GM19025 (cell line): Measurements from ENCODE around the gene SCAF4.
"Not testable (repeated sequence)": the region's sequence is repeated elsewhere in the genome, so short reads cannot be mapped to it uniquely, and the experiment has no call there.

Experiments
- ATAC-seq: cut with Tn5 transposase; IDR thresholded peaks from one replicate; pipeline ENCODE4 v1.9.1; 2021; ENCODE audit warnings: mild to moderate bottlenecking, low read depth, moderate library complexity; ENCODE audit not compliant: unreplicated experiment

SCAF4 gene

DNA sequence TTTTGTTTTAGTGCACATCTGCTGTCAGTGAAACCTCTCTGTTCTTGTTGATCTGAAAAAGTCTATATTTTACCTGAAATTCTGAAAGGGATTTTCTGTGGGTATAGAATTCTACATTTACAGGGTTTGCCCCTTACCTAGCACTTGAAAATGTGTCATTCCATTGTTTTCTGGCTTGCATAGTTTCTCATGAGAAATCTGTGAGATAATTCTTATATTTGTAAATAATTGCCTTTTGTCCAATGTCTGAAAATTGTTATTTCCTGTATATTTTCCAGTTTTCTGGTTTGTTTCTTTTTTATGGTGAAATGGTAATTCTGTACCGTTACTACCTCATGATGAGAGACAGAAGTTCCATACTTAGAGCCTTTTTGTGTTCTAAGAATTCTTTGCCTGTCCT, 11.8 kb upstream of the SCAF4 start:
- ATAC-seq = no peak

- ATAC-seq = no peak
Observed at GRCh38 chr21:31741116-31741515, 9.2 kb upstream of the SCAF4 start.

- ATAC-seq = not testable (repeated sequence)
Observed at GRCh38 chr21:31737586-31738397, 5.9 kb upstream of the SCAF4 start.

DNA sequence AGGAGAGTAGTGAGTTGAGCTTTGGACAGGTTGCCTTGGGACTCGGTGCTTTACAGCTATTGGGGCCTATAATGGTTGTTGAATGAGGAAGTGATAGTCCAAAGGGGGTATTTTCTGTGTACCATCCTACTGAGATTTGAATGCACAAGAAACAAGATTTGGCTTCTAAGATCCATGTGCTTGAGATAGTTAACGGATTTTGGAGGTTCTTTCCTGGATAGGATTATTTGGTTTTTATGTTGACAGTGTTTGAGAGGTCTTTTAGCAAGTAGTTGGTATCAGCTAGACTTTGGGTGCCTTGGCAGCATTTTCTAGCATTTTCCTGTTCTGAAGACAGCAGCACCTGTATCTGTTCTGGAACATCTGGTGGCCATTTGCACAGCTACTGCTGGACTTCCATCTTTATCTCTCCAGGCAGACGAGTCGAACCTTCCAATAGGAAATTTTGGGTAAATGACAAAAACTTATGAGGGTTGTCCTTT, 3.6 kb upstream of the SCAF4 start:
- no peak for ATAC-seq

DNA sequence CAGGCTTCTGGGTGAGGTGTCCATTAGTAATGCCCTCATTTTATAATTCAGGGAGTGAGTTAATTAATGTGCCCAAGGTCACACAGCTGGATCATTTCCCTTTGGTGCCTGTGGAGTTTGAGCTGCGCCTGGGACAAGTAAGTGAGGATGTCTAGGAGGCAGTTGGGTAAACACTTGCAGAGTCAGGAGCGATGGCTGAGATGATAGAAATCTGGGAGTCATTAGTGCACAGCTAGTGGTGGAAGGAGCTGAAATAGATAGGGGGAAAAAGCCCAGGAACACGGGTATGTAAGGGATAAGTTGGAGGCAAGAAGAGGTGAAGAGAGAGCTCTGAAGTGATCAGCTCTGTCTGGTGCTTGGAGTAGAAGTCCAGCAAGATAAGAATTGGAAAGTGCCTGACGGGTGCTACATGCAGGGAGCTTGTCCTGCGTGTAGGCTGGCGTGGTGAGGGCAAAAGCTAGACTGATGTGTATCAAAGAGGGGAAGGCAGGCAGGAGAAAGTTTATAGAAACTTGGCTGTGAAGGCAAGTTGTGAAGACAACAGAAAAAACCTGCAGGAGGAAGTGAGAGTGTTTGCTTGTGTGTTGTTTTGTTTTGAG, 1.7 kb upstream of the SCAF4 start:
- ATAC-seq = no peak

DNA sequence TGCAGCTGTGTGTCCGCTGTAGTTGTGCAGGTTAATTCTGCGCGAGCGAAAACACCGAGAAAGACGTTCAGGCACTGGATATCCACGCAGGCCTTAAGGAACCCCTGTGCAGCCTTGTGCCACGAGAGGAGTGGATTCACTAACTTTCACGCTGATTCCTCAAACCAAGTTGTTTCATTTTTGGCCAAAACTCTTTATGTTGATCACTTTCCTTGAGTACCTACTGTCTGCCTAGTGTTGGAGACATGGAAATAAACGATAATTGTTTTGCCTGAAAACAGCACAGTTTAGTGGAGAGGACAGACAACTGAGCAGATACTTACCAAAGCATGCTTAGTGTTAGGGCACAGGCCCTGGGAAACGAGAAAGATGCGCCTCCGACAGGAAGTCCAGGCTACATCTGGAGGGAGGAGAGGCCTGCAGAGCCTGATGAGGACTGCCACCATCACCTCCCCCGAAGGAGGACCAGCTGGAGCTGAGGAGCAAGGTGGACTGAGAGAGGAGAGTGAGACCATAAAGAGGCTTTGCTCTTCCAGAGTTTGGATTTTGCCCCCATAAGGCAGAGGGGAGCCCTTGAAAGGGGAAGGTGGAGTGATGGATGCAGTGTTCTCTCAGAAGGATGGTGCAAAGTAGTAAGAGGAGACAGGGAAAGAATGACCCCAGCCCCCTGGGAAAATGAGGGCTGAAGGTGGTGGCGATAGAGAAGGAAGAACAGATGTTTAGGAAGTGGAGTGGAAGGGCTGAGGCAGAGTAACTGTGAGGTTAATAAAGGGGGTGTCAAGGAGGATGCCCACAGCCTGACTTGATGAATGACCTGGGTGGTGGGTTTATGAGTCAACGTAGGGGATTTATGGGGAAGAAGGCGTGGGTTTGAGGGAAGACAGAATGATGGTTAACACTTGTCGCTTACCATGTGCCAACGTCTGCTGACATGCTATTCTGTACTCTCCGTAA, 956 bp upstream of the SCAF4 start:
- no peak for ATAC-seq

GRCh38 chr21:31731056-31731856, 662 bp downstream of the SCAF4 start:
- peak; percentile 7 for ATAC-seq

DNA sequence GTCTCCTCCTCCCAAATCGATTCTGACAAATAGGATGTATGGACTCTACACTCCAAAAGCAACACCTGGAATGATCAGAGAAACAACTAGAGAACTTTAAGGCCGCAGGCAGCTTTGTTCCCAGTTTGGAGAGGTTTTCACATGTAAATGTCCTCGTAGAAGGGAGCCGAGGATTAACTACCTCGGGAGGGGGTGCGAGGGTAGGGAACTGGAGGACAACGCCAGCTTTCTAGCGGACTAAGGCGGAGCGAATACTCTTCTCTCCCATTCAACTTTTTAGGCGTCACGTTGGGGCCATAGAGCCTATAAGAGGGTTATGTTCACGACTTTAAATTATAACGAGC, 1.2 kb downstream of the SCAF4 start:
- no peak for ATAC-seq

- ATAC-seq = no peak
Observed at GRCh38 chr21:31729622-31730343, 2.1 kb downstream of the SCAF4 start.

DNA sequence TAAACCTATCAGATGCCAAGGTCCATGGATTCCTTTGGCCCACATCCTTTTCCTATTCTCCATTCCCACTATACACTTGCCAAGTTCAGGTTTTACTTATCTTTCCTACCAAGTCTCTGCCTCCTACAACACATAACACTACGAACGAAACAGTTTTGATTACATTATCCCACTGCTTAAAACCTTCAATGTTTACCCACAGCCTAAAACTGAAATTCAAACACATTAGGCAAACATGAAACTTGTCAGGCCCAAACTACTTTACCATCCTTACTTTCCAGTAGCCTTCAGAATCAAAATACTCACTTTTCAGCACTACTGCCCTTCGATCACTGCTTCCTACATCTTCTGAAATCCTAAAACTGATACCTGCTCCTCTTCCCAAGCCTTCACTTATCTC, 3.0 kb downstream of the SCAF4 start:
- no peak for ATAC-seq

DNA sequence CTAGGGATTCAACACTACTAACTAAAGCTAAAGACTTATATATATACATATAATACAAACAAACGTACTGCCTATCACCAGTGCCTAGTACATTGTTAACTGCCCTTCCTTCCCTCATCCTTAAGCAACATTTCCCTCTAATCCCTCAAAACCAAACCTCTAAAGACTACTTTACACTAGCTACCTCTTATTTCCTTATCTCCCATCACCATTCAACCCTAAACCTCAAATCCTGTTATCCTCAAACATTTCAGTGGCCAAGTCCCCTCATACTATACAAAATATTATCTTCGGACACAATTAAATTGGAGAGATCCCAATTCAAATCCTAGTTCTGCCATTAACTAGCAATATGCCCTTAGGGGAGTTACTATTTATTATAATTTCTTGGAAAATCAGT, 3.7 kb downstream of the SCAF4 start:
- no peak for ATAC-seq

GRCh38 chr21:31727181-31727580, 4.7 kb downstream of the SCAF4 start:
- no peak for ATAC-seq

GRCh38 chr21:31726407-31726806, 5.5 kb downstream of the SCAF4 start:
- no peak for ATAC-seq

GRCh38 chr21:31725202-31725839, 6.6 kb downstream of the SCAF4 start:
- ATAC-seq = no peak

DNA sequence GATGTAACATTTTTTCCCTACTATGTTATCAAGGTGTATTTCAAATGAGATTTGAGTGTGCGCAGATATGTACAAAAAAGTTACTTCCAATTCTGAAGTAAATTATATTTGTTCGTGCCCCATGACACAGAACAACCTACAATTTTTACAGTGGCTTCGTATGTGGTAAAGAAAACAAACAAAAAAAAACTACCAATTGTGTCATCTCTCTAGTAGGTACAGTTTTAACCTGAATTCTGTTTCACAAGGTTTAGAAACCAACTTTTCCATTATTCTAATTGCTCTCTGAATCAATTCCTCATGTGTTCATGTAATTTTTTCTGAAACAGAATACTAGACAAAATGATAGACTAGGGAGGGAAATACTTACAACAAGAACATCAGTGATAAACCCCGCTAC, 7.4 kb downstream of the SCAF4 start:
- ATAC-seq = no peak

DNA sequence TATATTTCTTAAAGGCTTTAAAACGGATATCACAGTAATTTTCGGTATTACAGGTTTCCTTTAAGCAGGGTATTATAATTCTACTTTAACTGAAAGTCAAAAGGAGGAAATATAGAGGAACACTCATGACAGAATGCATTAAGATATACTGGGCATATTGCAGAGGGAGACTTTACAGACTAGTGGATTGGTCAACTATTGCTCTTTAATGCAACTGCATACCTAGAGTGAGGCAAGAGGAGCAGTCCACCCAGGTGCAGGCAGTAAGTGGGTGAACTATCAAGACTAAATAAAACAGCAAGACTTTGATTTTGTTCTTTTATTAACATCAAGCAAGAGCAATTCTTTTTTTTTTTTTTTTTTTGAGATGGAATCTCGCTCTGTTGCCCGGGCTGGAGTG, 10.5 kb downstream of the SCAF4 start:
- no peak for ATAC-seq

DNA sequence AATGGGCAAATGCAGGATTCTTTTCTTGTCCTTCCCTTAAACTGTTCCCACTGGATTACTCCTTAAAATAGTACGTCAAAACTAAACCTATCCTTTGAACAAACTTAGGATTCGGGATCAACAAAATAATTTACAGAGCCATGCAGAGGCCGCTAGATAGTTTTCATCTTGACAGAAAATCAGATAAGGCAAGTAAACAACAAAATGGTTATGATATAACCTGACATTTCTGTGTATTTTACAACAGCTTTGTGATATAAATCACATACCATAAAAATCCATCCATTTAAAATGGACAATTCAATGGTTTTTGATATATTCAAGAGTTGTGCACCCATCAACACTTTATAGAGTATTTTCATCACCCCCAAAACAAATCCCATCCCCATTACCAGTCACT, 11.2 kb downstream of the SCAF4 start:
- ATAC-seq = no peak

DNA sequence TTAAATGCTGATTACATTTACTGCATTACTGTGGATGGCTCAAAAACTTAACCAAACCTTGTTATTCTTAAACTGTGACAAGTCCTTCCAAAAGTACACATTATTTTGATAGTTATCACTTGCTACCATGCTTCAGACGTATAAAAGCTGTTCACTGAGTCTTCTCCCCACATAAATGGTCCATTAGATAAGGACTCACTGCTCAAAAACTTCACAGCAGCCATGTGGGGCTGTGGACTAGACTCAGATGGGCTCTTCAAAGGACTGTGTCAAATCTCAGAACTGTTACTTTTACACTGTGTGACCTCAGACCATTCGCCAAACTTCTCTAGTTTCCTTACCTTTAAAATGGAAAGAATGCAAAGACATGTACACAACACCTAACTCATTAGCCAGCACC, 11.6 kb downstream of the SCAF4 start:
- ATAC-seq = no peak

DNA sequence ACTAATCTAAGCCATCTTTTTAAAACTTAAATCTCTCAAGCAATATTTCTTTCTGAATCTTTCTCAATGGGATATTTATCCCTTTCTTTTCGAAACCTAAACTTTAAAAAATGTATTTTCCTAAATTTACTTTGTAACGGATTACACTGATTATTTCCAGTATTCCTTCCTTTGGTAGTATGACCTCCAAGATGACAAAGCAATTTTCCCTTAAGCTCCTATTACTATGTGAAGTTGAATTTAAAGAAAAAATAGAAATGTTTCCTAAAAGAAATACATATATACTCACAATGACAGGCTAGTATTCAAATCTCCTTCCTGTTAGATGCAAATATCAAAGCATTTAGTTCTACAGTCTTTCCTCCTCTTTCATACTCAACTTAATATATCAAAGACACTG, 15.8 kb downstream of the SCAF4 start:
- no peak for ATAC-seq
